GM12878 (cell line): ENCODE measurements around the gene FLT3LG. TPM values are rescaled to one million over a fixed set of nuclear protein-coding genes. Genes with fewer than 3 reads are reported as not detected.
A peak's percentile ranks its signal among the peaks of the same experiment; 100 is the strongest.

Experiments
- CEBPB ChIP-seq, 2 experiments: fragments of 150-350 bp in 1 of 2; IDR thresholded peaks; 2 replicates each; pipeline ENCODE4 v1.6.1; 2012 to 2014; ENCODE audit warnings: low read depth in 2 of 2, low read length in 2 of 2, borderline replicate concordance in 1 of 2, inconsistent platforms in 1 of 2
- CHD2 ChIP-seq: IDR thresholded peaks from 2 replicates; pipeline ENCODE4 v1.6.1; 2011; ENCODE audit warnings: low read depth, low read length, improper control_type of control experiment, borderline replicate concordance
- E2F8 ChIP-seq: fragments of 450-650 bp; IDR thresholded peaks from 2 replicates; pipeline ENCODE4 v1.6.1; 2018; ENCODE audit warnings: mild to moderate bottlenecking, low read depth, moderate library complexity; ENCODE audit not compliant: partially characterized antibody
- IKZF2 ChIP-seq, 2 experiments: fragments of 450-650 bp; IDR thresholded peaks; 2 replicates each; pipeline ENCODE4 v1.6.1; 2017; ENCODE audit warnings: mild to moderate bottlenecking in 2 of 2, moderate library complexity in 2 of 2
- NR2C2 ChIP-seq: IDR thresholded peaks from 2 replicates; pipeline ENCODE4 v1.6.1; 2011; ENCODE audit warnings: borderline replicate concordance, low read depth; ENCODE audit not compliant: control insufficient read depth, insufficient read length
- NRF1 ChIP-seq: conservative IDR thresholded peaks from 2 replicates; pipeline ENCODE4 v1.6.1; 2011; ENCODE audit warnings: mild to moderate bottlenecking, low read depth, low read length, improper control_type of control experiment
- RELB ChIP-seq: fragments of 450-650 bp; IDR thresholded peaks from 2 replicates; pipeline ENCODE4 v1.6.1; 2017; ENCODE audit warnings: low read depth, mild to moderate bottlenecking, moderate library complexity
- YY1 ChIP-seq: IDR thresholded peaks from 2 replicates; pipeline ENCODE4 v1.6.1; 2011; ENCODE audit warnings: low read depth, mild to moderate bottlenecking, low read length
- ZBTB11 ChIP-seq: fragments of 450-650 bp; formaldehyde crosslinking; IDR thresholded peaks from 2 replicates; pipeline ENCODE4 v1.5.0; 2022; ENCODE audit warnings: mild to moderate bottlenecking, missing genetic modification characterization
- polyA plus RNA-seq, 11 experiments: library from polyadenylated mRNA; depleted of rRNA in 4 of 11; unstranded in 6 of 11; stranded (reverse) in 5 of 11; fragments of >200 nt; fragmentation: Nextera tagmentation in 4 of 11; fragmentation: Illumina TruSeq in 1 of 11; extraction: Ambion mirVana in 4 of 11; extraction: Trizol in 1 of 11; gene quantifications; 1 replicate in 1 of 11; 2 replicates in 10 of 11; pipeline versions ENCODE4 v1.2.1 to v1.2.3, GENCODE V29; 2011 to 2016; ENCODE audit warnings: inconsistent platforms in 2 of 11, missing spikeins in 2 of 11, low read depth in 1 of 11
- total RNA-seq, 4 experiments: library from RNA; depleted of rRNA in 3 of 4; stranded (reverse); fragments of >200 nt in 3 of 4; fragmentation: Illumina TruSeq in 1 of 4; extraction: Trizol in 1 of 4; gene quantifications; 2 replicates each; pipeline versions ENCODE4 v1.2.1 to v1.2.3, GENCODE V29; 2013 to 2021

Gene FLT3LG
- total and polyA plus RNA-seq, 10 of the 15 experiments (the other 5 are each of a cell fraction or from before 2014, with no cell fraction given): 0.68 to 13.1 (median 4.3) TPM

- TF ChIP-seq CEBPB (IDR thresholded peaks at IDR 0.05; ENCODE audit: borderline replicate concordance in 1 of 2, low read depth in 2 of 2, low read length in 2 of 2) (no peak), CHD2 (no peak), ZBTB11 (no peak), NR2C2 (no peak), IKZF2 (IDR thresholded peaks at IDR 0.05) (no peak), YY1 (peak; percentile 91), RELB (no peak), NRF1 (no peak), E2F8 (no peak)
These were observed 15.7 kb downstream of the FLT3LG start (continued) for GRCh38 chr19:49489601-49490167.
